GM23338 (cell line): ENCODE data around the gene COL9A3.

Experiments
- CREB1 ChIP-seq: fragments of 250-450 bp; sonication (Bioruptor Pico); IDR thresholded peaks from 2 replicates; pipeline ENCODE4 v1.5.0; 2020; ENCODE audit warnings: low read depth, mild to moderate bottlenecking, moderate library complexity
- CTCF ChIP-seq, 2 experiments: fragments of 200-600 bp in 1 of 2; sonication (generic) in 1 of 2; conservative IDR thresholded peaks; 2 replicates each; pipeline versions ENCODE4 v1.5.1 to v1.6.1; 2016 to 2017; ENCODE audit warnings: antibody characterized with exemption in 2 of 2, low read depth in 2 of 2, mild to moderate bottlenecking in 2 of 2, moderate library complexity in 1 of 2
- EZH2 ChIP-seq: fragments of 200-600 bp; sonication (generic); IDR thresholded peaks from one replicate; pipeline ENCODE4 v1.8.0; 2017; ENCODE audit warnings: antibody characterized with exemption, mild to moderate bottlenecking, low read depth; ENCODE audit not compliant: unreplicated experiment
- EZH2phosphoT487 ChIP-seq: fragments of 200-600 bp; sonication (generic); IDR thresholded peaks from one replicate; pipeline ENCODE4 v1.8.1; 2018; ENCODE audit warnings: antibody characterized with exemption; ENCODE audit not compliant: unreplicated experiment
- JUNB ChIP-seq: IDR thresholded peaks from one replicate; pipeline ENCODE4 v1.6.1; 2016; ENCODE audit warnings: antibody characterized with exemption; ENCODE audit not compliant: unreplicated experiment
- POLR2AphosphoS5 ChIP-seq: IDR thresholded peaks from 2 replicates; pipeline ENCODE4 v1.6.1; 2016; ENCODE audit warnings: antibody characterized with exemption, low read depth
- REST ChIP-seq: IDR thresholded peaks from one replicate; pipeline ENCODE4 v1.6.1; 2018; ENCODE audit warnings: antibody characterized with exemption; ENCODE audit not compliant: unreplicated experiment
- ZNF114 ChIP-seq: fragments of 250-450 bp; sonication (Bioruptor Pico); IDR thresholded peaks from 2 replicates; pipeline ENCODE4 v1.5.0; 2020; ENCODE audit warnings: mild to moderate bottlenecking, moderate library complexity
- TF ChIP-seq, protein P1 (sequence below): IDR thresholded peaks from 2 replicates; pipeline ENCODE4 v1.6.1; 2016; ENCODE audit warnings: antibody characterized with exemption
- TF ChIP-seq, protein P2 (sequence below): fragments of 250-450 bp; sonication (Bioruptor Pico); IDR thresholded peaks from 2 replicates; pipeline ENCODE4 v1.5.0; 2020; ENCODE audit warnings: mild to moderate bottlenecking, moderate library complexity

DNA sequence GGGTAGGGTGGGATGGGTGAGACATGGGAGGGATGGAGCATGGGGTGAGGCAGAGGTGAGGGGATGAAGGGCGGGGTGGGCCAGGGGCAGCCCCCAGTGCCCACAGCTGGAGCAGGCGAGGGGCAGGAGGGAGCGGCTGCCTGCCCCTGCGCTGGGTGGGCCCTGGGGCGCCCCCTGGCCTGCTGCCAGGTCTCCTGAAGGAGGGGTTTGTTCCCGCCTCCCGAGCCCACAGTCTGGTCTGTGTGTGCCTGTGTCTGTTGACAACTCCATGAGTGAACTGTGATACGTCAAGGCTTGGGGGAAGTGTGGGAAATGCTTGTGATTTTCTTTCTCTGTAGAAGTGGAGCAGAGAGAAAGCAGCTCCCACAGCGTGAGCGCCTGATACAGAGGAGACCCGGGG lies 31.5 kb upstream of the COL9A3 start:
- TF ChIP-seq CTCF (conservative IDR thresholded peaks at IDR 0.05; ENCODE audit: low read depth in 2 of 2) = peak in 1 of 2 experiments; percentile 13; a peak in 1 of 4 replicates
- no peak for TF ChIP-seq EZH2
- no peak for TF ChIP-seq REST
- no peak for TF ChIP-seq ZNF114
- TF ChIP-seq POLR2AphosphoS5 = no peak
- TF ChIP-seq, protein P1, sequence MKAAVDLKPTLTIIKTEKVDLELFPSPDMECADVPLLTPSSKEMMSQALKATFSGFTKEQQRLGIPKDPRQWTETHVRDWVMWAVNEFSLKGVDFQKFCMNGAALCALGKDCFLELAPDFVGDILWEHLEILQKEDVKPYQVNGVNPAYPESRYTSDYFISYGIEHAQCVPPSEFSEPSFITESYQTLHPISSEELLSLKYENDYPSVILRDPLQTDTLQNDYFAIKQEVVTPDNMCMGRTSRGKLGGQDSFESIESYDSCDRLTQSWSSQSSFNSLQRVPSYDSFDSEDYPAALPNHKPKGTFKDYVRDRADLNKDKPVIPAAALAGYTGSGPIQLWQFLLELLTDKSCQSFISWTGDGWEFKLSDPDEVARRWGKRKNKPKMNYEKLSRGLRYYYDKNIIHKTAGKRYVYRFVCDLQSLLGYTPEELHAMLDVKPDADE = no peak
- TF ChIP-seq, protein P2, sequence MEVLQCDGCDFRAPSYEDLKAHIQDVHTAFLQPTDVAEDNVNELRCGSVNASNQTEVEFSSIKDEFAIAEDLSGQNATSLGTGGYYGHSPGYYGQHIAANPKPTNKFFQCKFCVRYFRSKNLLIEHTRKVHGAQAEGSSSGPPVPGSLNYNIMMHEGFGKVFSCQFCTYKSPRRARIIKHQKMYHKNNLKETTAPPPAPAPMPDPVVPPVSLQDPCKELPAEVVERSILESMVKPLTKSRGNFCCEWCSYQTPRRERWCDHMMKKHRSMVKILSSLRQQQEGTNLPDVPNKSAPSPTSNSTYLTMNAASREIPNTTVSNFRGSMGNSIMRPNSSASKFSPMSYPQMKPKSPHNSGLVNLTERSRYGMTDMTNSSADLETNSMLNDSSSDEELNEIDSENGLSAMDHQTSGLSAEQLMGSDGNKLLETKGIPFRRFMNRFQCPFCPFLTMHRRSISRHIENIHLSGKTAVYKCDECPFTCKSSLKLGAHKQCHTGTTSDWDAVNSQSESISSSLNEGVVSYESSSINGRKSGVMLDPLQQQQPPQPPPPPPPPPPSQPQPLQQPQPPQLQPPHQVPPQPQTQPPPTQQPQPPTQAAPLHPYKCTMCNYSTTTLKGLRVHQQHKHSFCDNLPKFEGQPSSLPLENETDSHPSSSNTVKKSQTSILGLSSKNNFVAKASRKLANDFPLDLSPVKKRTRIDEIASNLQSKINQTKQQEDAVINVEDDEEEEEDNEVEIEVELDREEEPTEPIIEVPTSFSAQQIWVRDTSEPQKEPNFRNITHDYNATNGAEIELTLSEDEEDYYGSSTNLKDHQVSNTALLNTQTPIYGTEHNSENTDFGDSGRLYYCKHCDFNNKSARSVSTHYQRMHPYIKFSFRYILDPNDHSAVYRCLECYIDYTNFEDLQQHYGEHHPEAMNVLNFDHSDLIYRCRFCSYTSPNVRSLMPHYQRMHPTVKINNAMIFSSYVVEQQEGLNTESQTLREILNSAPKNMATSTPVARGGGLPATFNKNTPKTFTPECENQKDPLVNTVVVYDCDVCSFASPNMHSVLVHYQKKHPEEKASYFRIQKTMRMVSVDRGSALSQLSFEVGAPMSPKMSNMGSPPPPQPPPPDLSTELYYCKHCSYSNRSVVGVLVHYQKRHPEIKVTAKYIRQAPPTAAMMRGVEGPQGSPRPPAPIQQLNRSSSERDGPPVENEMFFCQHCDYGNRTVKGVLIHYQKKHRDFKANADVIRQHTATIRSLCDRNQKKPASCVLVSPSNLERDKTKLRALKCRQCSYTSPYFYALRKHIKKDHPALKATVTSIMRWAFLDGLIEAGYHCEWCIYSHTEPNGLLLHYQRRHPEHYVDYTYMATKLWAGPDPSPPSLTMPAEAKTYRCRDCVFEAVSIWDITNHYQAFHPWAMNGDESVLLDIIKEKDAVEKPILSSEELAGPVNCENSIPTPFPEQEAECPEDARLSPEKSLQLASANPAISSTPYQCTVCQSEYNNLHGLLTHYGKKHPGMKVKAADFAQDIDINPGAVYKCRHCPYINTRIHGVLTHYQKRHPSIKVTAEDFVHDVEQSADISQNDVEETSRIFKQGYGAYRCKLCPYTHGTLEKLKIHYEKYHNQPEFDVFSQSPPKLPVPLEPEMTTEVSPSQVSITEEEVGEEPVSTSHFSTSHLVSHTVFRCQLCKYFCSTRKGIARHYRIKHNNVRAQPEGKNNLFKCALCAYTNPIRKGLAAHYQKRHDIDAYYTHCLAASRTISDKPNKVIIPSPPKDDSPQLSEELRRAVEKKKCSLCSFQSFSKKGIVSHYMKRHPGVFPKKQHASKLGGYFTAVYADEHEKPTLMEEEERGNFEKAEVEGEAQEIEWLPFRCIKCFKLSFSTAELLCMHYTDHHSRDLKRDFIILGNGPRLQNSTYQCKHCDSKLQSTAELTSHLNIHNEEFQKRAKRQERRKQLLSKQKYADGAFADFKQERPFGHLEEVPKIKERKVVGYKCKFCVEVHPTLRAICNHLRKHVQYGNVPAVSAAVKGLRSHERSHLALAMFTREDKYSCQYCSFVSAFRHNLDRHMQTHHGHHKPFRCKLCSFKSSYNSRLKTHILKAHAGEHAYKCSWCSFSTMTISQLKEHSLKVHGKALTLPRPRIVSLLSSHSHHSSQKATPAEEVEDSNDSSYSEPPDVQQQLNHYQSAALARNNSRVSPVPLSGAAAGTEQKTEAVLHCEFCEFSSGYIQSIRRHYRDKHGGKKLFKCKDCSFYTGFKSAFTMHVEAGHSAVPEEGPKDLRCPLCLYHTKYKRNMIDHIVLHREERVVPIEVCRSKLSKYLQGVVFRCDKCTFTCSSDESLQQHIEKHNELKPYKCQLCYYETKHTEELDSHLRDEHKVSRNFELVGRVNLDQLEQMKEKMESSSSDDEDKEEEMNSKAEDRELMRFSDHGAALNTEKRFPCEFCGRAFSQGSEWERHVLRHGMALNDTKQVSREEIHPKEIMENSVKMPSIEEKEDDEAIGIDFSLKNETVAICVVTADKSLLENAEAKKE (CRISPR knock-in tag) = no peak
- TF ChIP-seq CREB1 (CRISPR knock-in tag) = no peak
- no peak for TF ChIP-seq EZH2phosphoT487
- no peak for TF ChIP-seq JUNB
